SKM-1 (cell line): ENCODE data around the gene APOO.
"Not testable (repeated sequence)": the region's sequence is repeated elsewhere in the genome, so short reads cannot be mapped to it uniquely, and the experiment has no call there.

Experiments
- DNase-seq: peaks from one replicate; lab custom pipeline; 2025; ENCODE audit not compliant: unreplicated experiment; lab: John Stamatoyannopoulos, UW

The APOO gene

GRCh38 chrX:23904096-23904495, 3.6 kb downstream of the APOO start:
- no peak for DNase-seq

GRCh38 chrX:23902419-23902818, 5.3 kb downstream of the APOO start:
- DNase-seq, result peak; percentile 7

GRCh38 chrX:23901805-23902204, 5.9 kb downstream of the APOO start:
- DNase-seq, result peak; percentile 51

DNA sequence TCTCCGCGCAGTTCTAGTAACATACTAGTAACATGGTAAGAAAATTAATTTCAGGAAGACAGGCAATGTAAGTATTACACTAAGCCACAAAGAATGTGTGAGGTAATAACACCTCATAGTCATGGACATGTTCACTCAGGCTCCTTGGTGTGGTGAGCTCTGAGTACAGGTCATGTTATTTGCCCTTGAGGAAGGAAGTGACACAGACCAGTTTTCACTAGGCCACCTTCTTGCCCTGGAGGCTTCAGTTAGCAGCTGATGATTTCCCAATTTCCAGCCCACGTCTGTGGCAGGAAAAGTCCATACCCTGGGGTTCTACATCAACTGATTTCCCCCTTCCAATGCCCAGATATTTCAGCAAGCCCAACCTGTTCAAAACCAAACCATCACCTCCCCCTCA, 6.7 kb downstream of the APOO start:
- DNase-seq, result peak; percentile 73

DNA sequence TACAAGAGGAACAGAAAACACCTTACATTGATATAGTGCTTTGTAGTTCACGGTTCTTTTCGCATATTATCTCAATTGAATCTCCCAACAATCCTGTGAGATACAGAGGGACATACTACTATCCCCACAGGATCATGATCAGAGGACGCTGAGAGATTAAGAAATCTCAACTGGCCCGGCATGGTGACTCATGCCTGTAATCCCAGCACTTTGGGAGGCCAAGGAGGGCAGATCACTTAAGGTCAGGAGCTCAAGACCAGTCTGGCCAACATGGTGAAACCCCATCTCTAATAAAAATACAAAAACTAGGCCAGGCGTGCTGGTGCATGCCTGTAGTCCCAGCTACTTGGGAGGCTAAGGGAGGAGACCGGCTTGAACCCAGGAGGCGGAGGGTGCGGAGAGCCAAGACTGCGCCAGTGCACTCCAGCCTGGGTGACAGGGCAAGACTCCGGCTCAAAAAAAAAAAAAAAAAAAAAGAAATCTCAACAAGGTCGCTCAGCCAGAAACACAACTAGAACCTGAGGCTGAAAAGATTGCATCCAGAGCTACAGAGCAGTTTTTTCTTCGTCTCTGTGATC, 7.4 kb downstream of the APOO start:
- DNase-seq, result no peak

GRCh38 chrX:23898412-23898959, 9.3 kb downstream of the APOO start:
- no peak for DNase-seq

- DNase-seq, result no peak
These were observed 10.8 kb downstream of the APOO start for GRCh38 chrX:23896981-23897380.

DNA sequence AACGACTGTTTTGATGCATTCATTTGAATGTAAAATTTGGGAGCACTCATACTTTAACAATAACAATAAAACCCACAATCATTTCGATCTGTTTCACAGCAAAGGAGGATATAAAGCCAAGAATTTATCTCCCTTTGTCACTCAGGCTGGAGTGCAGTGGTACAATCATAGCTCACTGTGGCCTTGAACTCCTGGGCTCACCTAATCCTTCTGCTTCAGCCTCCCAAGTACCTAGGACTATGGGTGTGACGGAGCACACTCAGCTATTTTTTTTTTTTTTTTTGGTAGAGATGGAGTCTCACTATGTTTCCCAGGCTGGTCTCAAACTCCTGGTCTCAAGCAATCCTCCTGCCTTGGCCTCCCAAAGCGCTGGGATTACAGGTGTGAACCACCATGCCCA, 11.2 kb downstream of the APOO start:
- not testable (repeated sequence) for DNase-seq

- DNase-seq, result not testable (repeated sequence)
These were observed 12.7 kb downstream of the APOO start for GRCh38 chrX:23894993-23895392.

DNA sequence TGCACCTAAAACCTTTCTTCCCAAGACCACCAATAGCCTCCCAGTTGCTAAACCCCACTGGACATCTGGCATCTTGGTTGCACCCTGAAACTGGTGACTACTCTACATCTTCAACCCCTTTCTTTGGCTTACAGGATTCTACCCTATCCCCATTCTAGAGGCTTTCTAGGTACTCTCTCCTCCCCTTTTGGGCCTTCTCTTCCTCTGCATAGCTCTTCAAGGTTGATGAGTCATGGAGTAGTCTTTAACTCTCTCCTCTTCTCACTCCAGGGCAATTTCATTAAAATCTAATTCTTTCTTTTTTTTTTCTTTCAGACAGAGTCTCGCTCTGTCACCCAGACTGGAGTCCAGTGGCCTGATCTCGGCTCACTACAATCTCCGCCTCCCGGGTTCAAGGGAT, 16.8 kb downstream of the APOO start:
- DNase-seq, result no peak

GRCh38 chrX:23888887-23889501, 18.7 kb downstream of the APOO start:
- DNase-seq, result no peak

GRCh38 chrX:23887918-23888317, 19.8 kb downstream of the APOO start:
- no peak for DNase-seq

DNA sequence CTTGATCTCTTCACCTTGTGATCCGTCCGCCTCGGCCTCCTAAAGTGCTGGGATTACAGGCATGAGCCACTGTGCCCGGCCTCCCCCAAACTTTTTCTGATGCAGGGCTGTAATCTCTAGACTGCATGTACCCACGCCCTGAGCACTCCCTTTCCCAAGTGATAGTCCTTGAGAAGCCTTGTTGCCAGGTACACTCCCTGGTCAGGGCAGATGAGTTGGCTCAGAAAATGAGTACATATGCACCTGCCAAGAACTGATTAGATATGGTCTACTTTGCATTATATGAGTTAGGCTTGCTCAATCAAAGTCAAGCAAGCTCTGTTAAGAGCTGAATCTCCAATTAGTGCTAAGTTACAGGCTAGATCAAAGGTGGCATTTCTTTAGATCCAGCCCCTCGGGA, 20.3 kb downstream of the APOO start:
- DNase-seq, result no peak

GRCh38 chrX:23885803-23886202, 21.9 kb downstream of the APOO start:
- DNase-seq, result no peak

- no peak for DNase-seq
These were observed 23.2 kb downstream of the APOO start for GRCh38 chrX:23884427-23885024.

GRCh38 chrX:23883737-23884354, 23.9 kb downstream of the APOO start:
- no peak for DNase-seq

DNA sequence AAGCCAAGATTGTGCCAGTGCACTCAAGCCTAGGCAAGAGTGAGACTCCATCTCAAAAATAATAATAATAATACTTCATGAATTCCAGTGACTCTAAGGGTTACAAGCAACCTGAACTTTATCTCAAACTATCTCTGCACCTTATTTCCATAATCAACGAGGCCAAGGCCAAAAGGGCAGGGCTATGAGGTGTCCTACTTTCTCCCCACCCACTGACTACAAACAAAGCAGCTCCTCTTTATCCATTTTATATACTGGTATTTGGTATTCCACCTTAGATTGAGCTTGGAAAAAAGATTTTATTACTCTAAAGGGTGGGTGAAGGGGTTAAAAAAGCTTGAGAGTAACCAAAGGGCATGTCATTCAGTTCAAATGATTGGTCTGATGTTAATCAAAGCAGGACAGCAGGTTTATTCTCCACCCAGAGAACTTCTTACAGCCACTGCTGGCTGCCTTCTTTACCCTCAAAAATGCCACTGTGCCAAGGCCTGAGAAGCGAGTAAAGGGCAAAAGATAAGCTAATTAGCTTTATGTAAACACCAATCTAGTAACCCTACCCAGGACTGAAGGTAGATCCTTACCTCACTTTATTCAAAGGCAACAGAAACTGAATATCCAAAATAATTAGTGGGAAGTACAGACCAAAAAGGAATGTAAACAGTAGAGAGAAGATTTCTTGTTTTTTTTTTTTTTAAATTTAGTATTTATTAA, 28.2 kb downstream of the APOO start:
- no peak for DNase-seq

GRCh38 chrX:23871905-23872546, 35.7 kb downstream of the APOO start:
- peak; percentile 87 for DNase-seq

DNA sequence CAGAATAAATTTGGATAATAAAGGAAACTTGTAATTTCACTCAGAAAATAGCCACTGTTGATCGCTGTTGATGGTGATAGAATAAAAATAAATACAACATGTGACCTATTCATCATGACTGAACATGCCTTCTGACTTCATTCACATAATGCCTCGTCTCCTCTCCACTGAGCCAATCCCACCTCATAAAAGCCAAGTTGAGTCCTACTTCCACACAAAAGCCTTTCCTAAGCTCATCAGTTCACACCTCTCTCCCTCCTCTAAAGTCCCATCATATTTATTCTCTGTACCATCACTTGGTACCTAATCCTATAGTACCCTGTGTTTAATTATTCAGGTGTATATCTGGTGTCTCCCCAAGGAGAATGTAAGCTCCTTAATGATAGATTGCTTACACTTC, 37.7 kb downstream of the APOO start:
- DNase-seq, result no peak

DNA sequence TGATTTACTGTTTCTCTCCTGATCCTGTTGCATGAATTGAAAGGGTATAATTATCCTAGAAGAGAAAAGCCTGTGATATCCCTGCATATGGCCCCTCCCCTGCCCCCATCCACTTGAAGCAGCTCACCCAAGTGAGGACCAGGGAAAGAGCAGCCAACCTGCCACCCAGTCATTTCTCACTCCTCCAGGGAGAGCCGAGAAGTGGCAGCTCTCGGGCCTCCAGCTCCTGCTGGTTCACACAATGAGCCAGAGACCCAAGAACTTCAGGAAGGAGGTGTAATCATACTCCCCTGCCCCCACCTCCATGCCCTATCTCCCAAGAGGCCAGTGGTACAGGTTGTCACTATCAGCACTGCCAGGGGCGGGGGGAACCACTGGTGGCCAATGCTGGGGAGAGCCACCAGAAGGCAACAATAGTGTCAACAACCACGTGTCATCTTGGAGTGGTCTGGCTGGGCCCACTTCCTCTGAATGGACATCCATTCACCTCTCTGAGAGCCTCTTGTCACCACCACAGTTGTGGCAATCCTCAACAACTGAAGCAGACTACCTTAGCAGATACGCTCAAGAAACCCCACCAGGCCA, 42.9 kb downstream of the APOO start:
- no peak for DNase-seq

- not testable (repeated sequence) for DNase-seq
These were observed 45.8 kb downstream of the APOO start for GRCh38 chrX:23861952-23862351.
